HS-27A (cell line): Measurements from ENCODE around the gene MACROD1.

ENCODE experiments used
- DNase-seq: peaks from one replicate; pipeline ENCODE4 v3.0.0-alpha.2; 2012; ENCODE audit warnings: low read depth, missing footprints

The MACROD1 gene

DNA sequence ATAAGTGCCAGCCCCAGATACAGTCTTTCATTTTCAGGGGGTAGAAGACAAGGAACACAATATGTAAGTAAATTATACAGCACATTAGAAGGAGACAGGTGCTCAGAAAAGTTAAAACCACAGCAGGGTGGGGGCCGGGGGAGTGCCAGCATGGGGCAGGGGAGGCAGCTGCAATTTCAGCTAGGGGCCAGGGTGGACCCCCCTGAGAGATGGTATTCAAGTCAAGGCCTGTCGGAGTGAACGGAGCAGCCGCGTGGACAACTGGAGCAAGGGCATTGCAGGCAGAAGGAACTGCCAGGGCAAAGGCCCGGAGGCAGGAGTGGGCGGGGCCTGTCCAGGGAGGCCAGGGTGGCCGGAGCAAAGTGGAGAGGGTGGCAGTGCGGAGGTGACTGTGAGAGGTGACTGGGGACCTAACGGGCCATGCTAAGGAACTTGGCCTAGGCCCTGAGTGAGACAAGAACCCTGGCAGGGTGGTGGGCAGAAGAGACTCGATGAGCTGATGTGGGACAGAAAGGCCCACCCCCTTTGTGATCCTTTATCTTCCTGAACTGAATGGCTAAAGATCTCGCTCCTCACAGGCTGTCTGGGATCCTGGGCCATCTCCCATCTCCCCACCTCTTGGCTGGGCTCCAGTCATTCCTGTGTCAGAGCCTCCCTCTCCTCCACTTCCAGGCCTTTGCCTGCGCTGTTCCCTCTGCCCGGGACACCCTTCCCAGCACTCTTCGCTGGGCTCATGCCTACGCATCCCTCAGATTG is 152.6 kb downstream of the MACROD1 start:
- no peak for DNase-seq

DNA sequence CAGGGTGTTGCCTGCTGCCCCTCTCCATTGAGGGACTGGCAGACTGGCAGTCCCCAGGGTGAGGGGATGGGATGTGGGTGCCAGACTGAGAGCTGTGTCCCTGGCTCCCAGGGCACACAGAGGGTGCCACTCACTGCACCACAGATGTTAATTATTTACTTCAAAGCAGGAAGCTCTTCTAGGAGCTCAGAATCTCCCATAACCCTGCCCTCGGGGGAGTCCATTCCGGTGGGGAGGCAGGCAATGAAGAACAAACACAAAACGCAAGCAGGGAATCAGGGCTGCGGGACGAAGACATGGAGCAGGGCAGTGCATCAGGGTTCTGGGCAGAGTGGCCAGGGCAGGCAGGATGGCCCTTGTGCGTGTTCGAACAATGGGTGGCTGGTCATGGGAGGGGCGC is 154.5 kb downstream of the MACROD1 start:
- no peak for DNase-seq

GRCh38 chr11:64010783-64011182 is 155.1 kb downstream of the MACROD1 start:
- no peak for DNase-seq

- DNase-seq, result no peak
Measured at GRCh38 chr11:64009710-64010109, 156.2 kb downstream of the MACROD1 start.

DNA sequence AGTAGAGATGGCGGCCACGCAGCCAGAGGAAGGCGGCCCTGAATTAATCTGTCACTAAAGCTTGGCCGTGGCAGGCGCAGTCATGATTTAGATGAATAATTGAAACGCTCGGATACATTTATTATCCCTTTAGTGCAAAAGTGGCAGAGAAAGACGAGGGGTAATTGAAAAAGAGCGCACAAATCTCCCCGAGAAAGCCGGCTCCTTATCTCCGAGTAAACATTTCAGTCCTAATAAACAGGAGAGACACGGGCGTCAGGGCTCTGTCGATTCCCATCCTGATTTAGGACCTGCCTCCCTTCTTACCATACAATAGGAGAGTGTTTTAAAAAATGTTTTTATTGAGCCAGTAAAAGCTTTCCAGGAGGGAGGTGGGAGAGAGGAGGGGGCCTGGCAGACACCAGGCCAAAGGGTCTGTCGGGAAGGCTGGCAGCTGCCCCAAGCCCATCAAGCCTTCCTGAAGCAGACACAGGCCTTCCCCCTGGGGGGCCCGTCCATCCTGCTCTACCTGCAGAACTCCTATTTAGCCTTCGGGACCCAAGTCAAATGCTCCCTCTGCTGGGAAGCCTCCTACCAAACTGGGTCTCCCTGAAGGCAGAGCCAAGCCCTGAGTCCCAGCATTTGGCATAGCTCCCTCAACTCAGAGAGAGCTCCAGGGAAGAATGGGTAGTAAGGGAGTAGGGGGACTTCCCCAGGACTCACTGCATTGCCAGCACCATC is 156.8 kb downstream of the MACROD1 start:
- DNase-seq, result no peak

- no peak for DNase-seq
Measured at GRCh38 chr11:64008283-64008913, 157.5 kb downstream of the MACROD1 start.

- DNase-seq, result no peak
Measured at GRCh38 chr11:64007629-64008282, 158.2 kb downstream of the MACROD1 start.

- no peak for DNase-seq
Measured at GRCh38 chr11:64007160-64007628, 158.7 kb downstream of the MACROD1 start.

GRCh38 chr11:64006398-64006797 is 159.5 kb downstream of the MACROD1 start:
- DNase-seq, result no peak

GRCh38 chr11:64005691-64006090 is 160.2 kb downstream of the MACROD1 start:
- DNase-seq, result no peak

DNA sequence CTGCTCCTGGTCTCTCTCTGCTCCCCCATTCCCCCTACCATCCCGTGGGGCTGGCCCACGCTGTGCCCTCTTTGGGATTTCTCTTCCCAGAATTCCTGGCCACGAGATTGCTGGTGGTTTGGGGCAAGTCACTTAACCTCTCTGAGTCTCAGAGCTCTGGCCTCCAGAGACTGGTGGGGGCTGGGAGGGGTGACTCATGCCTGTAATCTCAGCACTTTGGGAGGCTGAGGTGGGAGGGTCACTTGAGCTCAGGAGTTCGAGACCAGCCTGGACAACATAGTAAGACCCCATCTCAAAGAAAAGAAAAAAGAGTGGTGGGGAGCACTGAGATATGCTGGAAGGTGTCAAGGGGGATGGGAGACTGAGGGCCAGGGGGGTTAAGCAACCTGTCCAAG is 161.3 kb downstream of the MACROD1 start:
- DNase-seq, result no peak

GRCh38 chr11:64003807-64004589 is 161.9 kb downstream of the MACROD1 start:
- no peak for DNase-seq

GRCh38 chr11:64001484-64002420 is 164.2 kb downstream of the MACROD1 start:
- no peak for DNase-seq

DNA sequence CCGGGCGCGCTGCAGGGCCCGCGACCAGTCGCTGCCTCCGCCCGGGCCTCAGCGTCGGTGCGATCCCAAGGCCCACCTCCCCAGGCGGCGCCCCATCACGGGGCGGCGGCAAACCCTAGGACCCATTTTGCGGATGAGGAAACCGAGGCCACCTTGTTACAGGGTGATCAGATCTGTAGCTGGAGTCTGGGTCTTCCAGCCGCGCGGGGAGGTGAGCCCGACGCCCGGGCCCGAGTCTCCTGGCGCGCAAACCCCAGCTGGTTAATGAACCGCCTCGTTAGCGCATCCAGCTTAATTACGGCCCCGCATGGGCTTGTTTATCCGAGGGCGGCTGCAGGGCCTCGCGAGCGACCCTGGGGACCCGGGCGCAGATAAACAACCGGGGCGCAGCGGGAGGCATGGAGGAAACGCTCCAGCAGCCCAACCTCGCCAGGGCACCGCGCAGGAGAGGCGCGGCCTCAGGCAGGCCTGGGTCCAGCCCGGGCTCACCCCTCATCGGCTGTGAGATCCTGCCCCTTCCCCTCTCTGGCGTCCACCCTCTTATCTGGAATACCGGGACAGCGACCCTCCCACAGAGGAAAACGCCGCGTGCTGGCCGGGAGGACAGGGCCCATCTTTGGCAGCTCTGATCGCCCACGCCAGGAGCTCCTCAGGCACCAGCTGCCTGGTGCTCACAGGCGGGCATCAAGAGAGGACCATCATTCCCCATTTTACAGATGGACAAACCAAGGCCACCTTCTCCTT is 165.0 kb downstream of the MACROD1 start:
- DNase-seq, result no peak

DNA sequence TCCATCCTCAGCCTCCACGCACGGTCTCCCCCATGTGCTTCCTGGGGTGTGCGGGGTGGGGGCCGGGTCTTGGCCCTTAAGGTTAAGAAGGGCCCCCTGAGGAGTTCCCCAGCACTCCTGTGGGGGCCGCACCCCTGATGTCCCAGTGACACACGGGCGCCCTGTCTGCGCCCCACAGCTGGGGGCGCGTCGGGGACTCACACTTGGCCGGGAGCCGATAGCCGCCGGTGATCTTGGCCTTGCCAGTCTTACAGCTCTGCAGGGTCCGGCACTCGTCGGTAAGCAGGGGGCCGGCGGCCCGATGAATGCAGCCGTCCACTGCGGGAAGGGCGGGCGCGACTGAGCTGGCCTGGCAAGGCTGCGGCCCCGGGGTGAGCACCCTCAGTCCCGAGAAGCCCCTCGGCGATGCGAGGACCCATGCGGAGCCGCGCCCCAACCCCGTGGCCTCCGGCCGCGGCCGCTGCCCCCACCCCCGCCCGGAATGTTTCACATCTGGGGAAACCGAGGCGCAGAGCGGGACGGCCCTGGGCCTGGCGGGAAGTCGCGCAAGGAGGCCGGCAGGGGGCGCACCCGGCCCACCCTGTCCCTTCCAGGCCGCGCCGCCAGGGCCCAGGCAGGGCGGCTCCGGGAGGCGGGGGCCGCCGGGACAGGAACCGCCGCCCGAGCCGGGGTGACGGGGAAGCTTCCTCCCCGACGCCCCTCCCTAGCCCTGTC is 165.7 kb downstream of the MACROD1 start:
- DNase-seq, result no peak

DNA sequence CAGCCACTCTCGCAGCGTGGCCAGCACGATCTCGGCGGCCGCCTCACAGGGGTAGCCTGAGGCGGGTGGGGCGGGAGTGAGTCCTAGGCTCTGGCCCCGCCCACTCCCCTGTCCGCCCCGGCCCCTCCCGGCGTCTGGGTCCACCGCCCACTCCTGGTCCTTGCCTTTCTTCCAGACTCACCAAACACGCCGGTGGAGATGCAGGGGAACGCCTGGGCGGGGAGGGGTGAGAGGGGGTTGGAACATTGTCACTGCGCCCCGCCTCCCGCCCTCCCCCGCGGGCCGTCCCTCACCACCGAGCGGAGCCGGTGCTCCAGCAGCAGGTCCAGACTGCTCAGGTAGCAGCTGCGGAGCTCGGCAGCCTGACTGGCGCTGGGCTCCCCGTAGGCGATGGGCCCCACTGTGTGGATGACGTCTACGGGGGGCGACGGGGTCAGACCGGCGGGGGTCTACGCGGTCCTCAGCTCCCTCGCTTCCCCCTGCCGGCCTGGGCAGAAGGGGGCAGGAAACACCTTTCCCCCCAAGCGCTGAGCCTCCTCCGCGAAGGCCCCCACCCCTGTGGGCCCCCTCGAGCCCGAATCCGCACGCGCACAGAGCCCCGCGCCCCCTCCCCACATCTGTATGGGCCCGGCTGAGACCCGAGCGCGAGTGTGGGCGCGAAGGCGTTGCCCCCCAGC is 166.4 kb downstream of the MACROD1 start:
- no peak for DNase-seq

- no peak for DNase-seq
Measured at GRCh38 chr11:63998558-63999348, 167.2 kb downstream of the MACROD1 start.
